GM23338 (cell line): Measurements from ENCODE around the gene EIF3K. TPM values are rescaled to one million over a fixed set of nuclear protein-coding genes. Genes with fewer than 3 reads are reported as not detected.

ENCODE experiments used
- ATAC-seq: fragments of 200-7000 bp; cut with Tn5 transposase; 3 replicates; pipeline ENCODE4 v1.9.1; 2020
- DNase-seq: peaks from one replicate; pipeline ENCODE4 v3.0.0-alpha.2; 2015; ENCODE audit warnings: low spot score
- H2AFZ ChIP-seq: fragments of 200-600 bp; sonication (generic); 2 replicates; pipeline ENCODE4 v1.8.0; 2016; ENCODE audit warnings: antibody characterized with exemption, mild to moderate bottlenecking, moderate library complexity
- H3F3A ChIP-seq: fragments of 200-600 bp; sonication (generic); replicated peaks from 2 replicates; pipeline ENCODE4 v1.8.0; 2017; ENCODE audit warnings: antibody characterized with exemption, mixed run types, low read depth
- H3K27ac ChIP-seq: fragments of 200-600 bp; sonication (generic); 2 replicates; pipeline ENCODE4 v1.6.1; 2016; ENCODE audit warnings: low read depth
- H3K27me3 ChIP-seq: fragments of 200-600 bp; sonication (generic); 2 replicates; pipeline ENCODE4 v1.8.0; 2016; ENCODE audit warnings: mild to moderate bottlenecking, mixed run types, moderate library complexity; ENCODE audit not compliant: insufficient read depth
- H3K36me3 ChIP-seq: fragments of 200-600 bp; sonication (generic); 2 replicates; pipeline ENCODE4 v1.8.0; 2016; ENCODE audit warnings: mild to moderate bottlenecking; ENCODE audit not compliant: insufficient read depth
- H3K4me1 ChIP-seq: fragments of 200-600 bp; sonication (generic); 2 replicates; pipeline ENCODE4 v1.8.0; 2016; ENCODE audit warnings: mild to moderate bottlenecking, moderate library complexity; ENCODE audit not compliant: insufficient read depth
- H3K4me2 ChIP-seq: fragments of 200-600 bp; sonication (generic); 2 replicates; pipeline ENCODE4 v1.7.1; 2017; ENCODE audit warnings: mixed run types
- H3K4me3 ChIP-seq: fragments of 200-600 bp; sonication (generic); 2 replicates; pipeline ENCODE4 v1.6.1; 2016; ENCODE audit warnings: mixed run types
- H3K79me2 ChIP-seq: fragments of 200-600 bp; sonication (generic); replicated peaks from 2 replicates; pipeline ENCODE4 v1.8.0; 2017; ENCODE audit warnings: mild to moderate bottlenecking; ENCODE audit not compliant: insufficient read depth
- H3K9me2 ChIP-seq: fragments of 200-600 bp; sonication (generic); 2 replicates; pipeline ENCODE4 v1.8.0; 2017; ENCODE audit not compliant: insufficient read depth
- H4K20me1 ChIP-seq: fragments of 200-600 bp; sonication (generic); replicated peaks from 2 replicates; pipeline ENCODE4 v1.8.0; 2017; ENCODE audit warnings: mild to moderate bottlenecking; ENCODE audit not compliant: insufficient read depth
- H3K27ac Mint-ChIP-seq: 2 replicates; pipeline ENCODE4 v1.8.0; 2020; ENCODE audit warnings: inconsistent platforms, mild to moderate bottlenecking, moderate library complexity, mixed read lengths
- H3K27me3 Mint-ChIP-seq: 3 replicates; pipeline ENCODE4 v1.8.0; 2022; ENCODE audit warnings: low read depth, mild to moderate bottlenecking, moderate library complexity, mixed read lengths, inconsistent platforms; ENCODE audit not compliant: insufficient read depth, poor library complexity
- H3K36me3 Mint-ChIP-seq: 3 replicates; pipeline ENCODE4 v1.8.0; 2021; ENCODE audit warnings: low read depth, mild to moderate bottlenecking, inconsistent platforms, moderate library complexity, mixed read lengths
- H3K4me1 Mint-ChIP-seq: 3 replicates; pipeline ENCODE4 v1.8.0; 2020; ENCODE audit warnings: mild to moderate bottlenecking, inconsistent platforms, mixed read lengths
- H3K4me3 Mint-ChIP-seq: 3 replicates; pipeline ENCODE4 v1.8.0; 2021; ENCODE audit warnings: moderate library complexity, mild to moderate bottlenecking, inconsistent platforms, mixed read lengths
- H3K9me3 Mint-ChIP-seq: 3 replicates; pipeline ENCODE4 v1.8.0; 2020; ENCODE audit warnings: moderate library complexity, mild to moderate bottlenecking, inconsistent platforms, mixed read lengths
- CREB1 ChIP-seq: fragments of 250-450 bp; sonication (Bioruptor Pico); IDR thresholded peaks from 2 replicates; pipeline ENCODE4 v1.5.0; 2020; ENCODE audit warnings: low read depth, mild to moderate bottlenecking, moderate library complexity
- EZH2 ChIP-seq: fragments of 200-600 bp; sonication (generic); IDR thresholded peaks from one replicate; pipeline ENCODE4 v1.8.0; 2017; ENCODE audit warnings: antibody characterized with exemption, mild to moderate bottlenecking, low read depth; ENCODE audit not compliant: unreplicated experiment
- EZH2phosphoT487 ChIP-seq: fragments of 200-600 bp; sonication (generic); IDR thresholded peaks from one replicate; pipeline ENCODE4 v1.8.1; 2018; ENCODE audit warnings: antibody characterized with exemption; ENCODE audit not compliant: unreplicated experiment
- JUNB ChIP-seq: IDR thresholded peaks from one replicate; pipeline ENCODE4 v1.6.1; 2016; ENCODE audit warnings: antibody characterized with exemption; ENCODE audit not compliant: unreplicated experiment
- NANOG ChIP-seq: IDR thresholded peaks from 2 replicates; pipeline ENCODE4 v1.6.1; 2016; ENCODE audit warnings: antibody characterized with exemption, borderline replicate concordance
- STAT1 ChIP-seq: IDR thresholded peaks from one replicate; pipeline ENCODE4 v1.6.1; 2016; ENCODE audit warnings: antibody characterized with exemption; ENCODE audit not compliant: unreplicated experiment
- ZNF331 ChIP-seq: fragments of 250-450 bp; sonication (Bioruptor Pico); IDR thresholded peaks from 2 replicates; pipeline ENCODE4 v1.5.0; 2020; ENCODE audit warnings: low read depth, mild to moderate bottlenecking, moderate library complexity
- polyA plus RNA-seq: library from polyadenylated mRNA; unstranded; fragments of >200 nt; fragmentation: Nextera tagmentation; extraction: Ambion mirVana; gene quantifications from 2 replicates; pipeline ENCODE4 v1.2.1, GENCODE V29; 2016
- total RNA-seq: library from RNA; depleted of rRNA; stranded (reverse); fragments of >200 nt; shearing (Covaris generic); gene quantifications from 2 replicates; pipeline ENCODE4 v1.2.3, GENCODE V29; 2014
- TF ChIP-seq, protein P1 (sequence below): fragments of 250-450 bp; sonication (Bioruptor Pico); IDR thresholded peaks from 2 replicates; pipeline ENCODE4 v1.5.0; 2020; ENCODE audit warnings: mild to moderate bottlenecking, moderate library complexity
- TF ChIP-seq, protein P2 (sequence below): IDR thresholded peaks from one replicate; pipeline ENCODE4 v1.6.1; 2018; ENCODE audit warnings: antibody characterized with exemption; ENCODE audit not compliant: unreplicated experiment
- TF ChIP-seq, protein P3 (sequence below): IDR thresholded peaks from 2 replicates; pipeline ENCODE4 v1.6.1; 2016; ENCODE audit warnings: antibody characterized with exemption

Gene EIF3K
- total and polyA plus RNA-seq, 2 experiments from 2014 or later, result 226 to 509 TPM

DNA sequence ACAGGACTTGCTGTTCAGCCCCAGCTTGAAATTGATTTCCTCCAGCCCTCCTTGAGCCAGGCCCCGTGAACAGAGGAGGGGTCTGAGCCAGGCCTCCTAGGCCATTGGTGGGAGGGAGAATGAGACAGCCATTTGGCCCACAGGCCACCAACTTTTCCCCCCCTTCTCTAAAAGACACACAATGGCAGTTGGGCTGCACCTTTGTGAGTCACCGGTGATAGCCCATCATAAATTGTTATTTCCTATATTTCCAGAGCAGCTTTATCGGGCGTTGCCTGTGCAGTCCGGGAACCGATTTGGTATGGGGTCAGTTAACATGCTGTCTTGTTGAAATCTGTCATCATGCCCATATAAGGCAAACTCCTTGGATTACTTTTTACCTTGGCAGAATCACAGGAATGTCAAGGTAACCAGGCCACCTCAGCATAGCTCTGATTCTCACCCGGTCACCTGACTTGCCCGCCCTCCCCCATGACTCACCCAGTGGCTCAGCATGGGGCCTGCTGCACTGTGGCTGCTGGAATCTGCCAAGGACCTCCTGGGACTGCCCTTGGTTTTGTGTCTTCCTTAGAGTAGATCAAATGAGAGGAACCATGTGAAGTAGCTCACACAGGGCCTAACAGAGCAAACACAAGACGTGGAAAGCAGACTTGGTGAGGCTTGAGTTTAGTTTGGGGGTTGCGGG, 64.5 kb downstream of the EIF3K start (continued):
- TF ChIP-seq STAT1, result no peak
- no peak for TF ChIP-seq EZH2
- TF ChIP-seq NANOG, result no peak
- 0 out of 2 replicates have a peak, but pooled peaks have one; percentile 11 for TF ChIP-seq ZNF331

DNA sequence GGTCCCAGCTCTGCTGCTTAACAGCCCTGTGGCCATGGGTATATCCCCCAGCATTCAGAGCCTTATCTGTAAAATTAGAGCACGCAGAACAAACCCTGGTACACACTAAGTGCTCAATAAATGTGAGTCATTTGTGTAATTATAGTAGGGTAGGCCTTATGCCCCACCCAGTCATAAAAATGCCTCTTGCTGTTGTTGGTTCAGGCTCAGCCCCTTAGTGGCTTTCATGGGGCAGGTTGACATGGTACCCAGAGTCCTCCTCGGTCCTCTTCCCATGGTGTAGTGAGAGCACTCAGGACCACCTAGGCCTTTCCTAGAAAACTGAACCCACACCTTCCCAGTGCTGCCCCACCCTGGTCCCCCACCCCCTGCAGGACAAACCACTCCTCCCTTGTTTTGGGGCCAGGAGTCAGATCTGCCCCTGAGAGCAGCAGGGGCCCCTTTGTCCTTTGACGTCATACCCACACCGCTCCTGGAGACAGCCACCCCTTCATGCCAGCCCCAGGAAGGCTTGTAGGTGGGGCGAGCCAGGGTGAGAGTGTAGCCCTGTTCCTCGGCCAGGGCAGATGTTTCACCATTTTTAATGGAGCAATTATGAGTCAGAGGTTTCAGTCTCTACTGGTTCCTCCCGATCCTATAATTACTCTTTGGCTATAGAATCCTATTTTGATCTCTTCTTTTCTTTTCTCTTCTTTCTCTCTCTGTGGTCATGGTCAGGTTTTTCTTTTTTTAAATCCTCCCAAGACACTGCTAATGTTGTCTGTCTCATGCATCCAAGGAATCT, 65.3 kb downstream of the EIF3K start:
- Mint-ChIP-seq H3K9me3 (peaks cover 5% of the 10 kb centered on the region; the same call in 1 of the 3 replicates), H3K4me3 (peak overlapping the region; percentile 44; the same call in 1 of the 3 replicates), H3K27ac (peak overlapping the region; percentile 99), H3K27me3 (peaks cover 17% of the 10 kb centered on the region), H3K36me3 (peaks cover 46% of the 10 kb centered on the region), H3K4me1 (peaks cover 72% of the 10 kb centered on the region)
- Histone ChIP-seq H3K36me3 (no peaks in the 10 kb centered on the region; the same call in 1 of the 2 replicates), H3K9me2 (no peaks in the 10 kb centered on the region), H3K27me3 (no peaks in the 10 kb centered on the region), H3K27ac (peak overlapping the region; percentile 99), H3K4me2 (peak overlapping the region; percentile 66), H3K4me3 (no peak overlapping the region), H3K79me2 (peaks cover 93% of the 10 kb centered on the region), H4K20me1 (peaks cover under 1% of the 10 kb centered on the region; the same call in 1 of the 2 replicates), H2AFZ (no peak overlapping the region), H3F3A (peaks cover 21% of the 10 kb centered on the region; the same call in 1 of the 2 replicates), H3K4me1 (peaks cover 51% of the 10 kb centered on the region)
- ATAC-seq, result peak; percentile 14
- TF ChIP-seq ZNF331, result no peak
- TF ChIP-seq, protein P1, sequence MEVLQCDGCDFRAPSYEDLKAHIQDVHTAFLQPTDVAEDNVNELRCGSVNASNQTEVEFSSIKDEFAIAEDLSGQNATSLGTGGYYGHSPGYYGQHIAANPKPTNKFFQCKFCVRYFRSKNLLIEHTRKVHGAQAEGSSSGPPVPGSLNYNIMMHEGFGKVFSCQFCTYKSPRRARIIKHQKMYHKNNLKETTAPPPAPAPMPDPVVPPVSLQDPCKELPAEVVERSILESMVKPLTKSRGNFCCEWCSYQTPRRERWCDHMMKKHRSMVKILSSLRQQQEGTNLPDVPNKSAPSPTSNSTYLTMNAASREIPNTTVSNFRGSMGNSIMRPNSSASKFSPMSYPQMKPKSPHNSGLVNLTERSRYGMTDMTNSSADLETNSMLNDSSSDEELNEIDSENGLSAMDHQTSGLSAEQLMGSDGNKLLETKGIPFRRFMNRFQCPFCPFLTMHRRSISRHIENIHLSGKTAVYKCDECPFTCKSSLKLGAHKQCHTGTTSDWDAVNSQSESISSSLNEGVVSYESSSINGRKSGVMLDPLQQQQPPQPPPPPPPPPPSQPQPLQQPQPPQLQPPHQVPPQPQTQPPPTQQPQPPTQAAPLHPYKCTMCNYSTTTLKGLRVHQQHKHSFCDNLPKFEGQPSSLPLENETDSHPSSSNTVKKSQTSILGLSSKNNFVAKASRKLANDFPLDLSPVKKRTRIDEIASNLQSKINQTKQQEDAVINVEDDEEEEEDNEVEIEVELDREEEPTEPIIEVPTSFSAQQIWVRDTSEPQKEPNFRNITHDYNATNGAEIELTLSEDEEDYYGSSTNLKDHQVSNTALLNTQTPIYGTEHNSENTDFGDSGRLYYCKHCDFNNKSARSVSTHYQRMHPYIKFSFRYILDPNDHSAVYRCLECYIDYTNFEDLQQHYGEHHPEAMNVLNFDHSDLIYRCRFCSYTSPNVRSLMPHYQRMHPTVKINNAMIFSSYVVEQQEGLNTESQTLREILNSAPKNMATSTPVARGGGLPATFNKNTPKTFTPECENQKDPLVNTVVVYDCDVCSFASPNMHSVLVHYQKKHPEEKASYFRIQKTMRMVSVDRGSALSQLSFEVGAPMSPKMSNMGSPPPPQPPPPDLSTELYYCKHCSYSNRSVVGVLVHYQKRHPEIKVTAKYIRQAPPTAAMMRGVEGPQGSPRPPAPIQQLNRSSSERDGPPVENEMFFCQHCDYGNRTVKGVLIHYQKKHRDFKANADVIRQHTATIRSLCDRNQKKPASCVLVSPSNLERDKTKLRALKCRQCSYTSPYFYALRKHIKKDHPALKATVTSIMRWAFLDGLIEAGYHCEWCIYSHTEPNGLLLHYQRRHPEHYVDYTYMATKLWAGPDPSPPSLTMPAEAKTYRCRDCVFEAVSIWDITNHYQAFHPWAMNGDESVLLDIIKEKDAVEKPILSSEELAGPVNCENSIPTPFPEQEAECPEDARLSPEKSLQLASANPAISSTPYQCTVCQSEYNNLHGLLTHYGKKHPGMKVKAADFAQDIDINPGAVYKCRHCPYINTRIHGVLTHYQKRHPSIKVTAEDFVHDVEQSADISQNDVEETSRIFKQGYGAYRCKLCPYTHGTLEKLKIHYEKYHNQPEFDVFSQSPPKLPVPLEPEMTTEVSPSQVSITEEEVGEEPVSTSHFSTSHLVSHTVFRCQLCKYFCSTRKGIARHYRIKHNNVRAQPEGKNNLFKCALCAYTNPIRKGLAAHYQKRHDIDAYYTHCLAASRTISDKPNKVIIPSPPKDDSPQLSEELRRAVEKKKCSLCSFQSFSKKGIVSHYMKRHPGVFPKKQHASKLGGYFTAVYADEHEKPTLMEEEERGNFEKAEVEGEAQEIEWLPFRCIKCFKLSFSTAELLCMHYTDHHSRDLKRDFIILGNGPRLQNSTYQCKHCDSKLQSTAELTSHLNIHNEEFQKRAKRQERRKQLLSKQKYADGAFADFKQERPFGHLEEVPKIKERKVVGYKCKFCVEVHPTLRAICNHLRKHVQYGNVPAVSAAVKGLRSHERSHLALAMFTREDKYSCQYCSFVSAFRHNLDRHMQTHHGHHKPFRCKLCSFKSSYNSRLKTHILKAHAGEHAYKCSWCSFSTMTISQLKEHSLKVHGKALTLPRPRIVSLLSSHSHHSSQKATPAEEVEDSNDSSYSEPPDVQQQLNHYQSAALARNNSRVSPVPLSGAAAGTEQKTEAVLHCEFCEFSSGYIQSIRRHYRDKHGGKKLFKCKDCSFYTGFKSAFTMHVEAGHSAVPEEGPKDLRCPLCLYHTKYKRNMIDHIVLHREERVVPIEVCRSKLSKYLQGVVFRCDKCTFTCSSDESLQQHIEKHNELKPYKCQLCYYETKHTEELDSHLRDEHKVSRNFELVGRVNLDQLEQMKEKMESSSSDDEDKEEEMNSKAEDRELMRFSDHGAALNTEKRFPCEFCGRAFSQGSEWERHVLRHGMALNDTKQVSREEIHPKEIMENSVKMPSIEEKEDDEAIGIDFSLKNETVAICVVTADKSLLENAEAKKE (CRISPR knock-in tag), result no peak
- TF ChIP-seq EZH2, result no peak
- TF ChIP-seq, protein P2, sequence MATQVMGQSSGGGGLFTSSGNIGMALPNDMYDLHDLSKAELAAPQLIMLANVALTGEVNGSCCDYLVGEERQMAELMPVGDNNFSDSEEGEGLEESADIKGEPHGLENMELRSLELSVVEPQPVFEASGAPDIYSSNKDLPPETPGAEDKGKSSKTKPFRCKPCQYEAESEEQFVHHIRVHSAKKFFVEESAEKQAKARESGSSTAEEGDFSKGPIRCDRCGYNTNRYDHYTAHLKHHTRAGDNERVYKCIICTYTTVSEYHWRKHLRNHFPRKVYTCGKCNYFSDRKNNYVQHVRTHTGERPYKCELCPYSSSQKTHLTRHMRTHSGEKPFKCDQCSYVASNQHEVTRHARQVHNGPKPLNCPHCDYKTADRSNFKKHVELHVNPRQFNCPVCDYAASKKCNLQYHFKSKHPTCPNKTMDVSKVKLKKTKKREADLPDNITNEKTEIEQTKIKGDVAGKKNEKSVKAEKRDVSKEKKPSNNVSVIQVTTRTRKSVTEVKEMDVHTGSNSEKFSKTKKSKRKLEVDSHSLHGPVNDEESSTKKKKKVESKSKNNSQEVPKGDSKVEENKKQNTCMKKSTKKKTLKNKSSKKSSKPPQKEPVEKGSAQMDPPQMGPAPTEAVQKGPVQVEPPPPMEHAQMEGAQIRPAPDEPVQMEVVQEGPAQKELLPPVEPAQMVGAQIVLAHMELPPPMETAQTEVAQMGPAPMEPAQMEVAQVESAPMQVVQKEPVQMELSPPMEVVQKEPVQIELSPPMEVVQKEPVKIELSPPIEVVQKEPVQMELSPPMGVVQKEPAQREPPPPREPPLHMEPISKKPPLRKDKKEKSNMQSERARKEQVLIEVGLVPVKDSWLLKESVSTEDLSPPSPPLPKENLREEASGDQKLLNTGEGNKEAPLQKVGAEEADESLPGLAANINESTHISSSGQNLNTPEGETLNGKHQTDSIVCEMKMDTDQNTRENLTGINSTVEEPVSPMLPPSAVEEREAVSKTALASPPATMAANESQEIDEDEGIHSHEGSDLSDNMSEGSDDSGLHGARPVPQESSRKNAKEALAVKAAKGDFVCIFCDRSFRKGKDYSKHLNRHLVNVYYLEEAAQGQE, result no peak
- no peak for TF ChIP-seq EZH2phosphoT487
- TF ChIP-seq JUNB, result no peak
- no peak for TF ChIP-seq CREB1
- TF ChIP-seq, protein P3, sequence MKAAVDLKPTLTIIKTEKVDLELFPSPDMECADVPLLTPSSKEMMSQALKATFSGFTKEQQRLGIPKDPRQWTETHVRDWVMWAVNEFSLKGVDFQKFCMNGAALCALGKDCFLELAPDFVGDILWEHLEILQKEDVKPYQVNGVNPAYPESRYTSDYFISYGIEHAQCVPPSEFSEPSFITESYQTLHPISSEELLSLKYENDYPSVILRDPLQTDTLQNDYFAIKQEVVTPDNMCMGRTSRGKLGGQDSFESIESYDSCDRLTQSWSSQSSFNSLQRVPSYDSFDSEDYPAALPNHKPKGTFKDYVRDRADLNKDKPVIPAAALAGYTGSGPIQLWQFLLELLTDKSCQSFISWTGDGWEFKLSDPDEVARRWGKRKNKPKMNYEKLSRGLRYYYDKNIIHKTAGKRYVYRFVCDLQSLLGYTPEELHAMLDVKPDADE, result no peak
- TF ChIP-seq STAT1, result no peak
- DNase-seq, result no peak
